Measurements from ENCODE around the gene DPP6.

Gene DPP6

GRCh38 chr7:154345093-154345492, 292.9 kb downstream of the DPP6 start:
- DNase-seq: no peak

- DNase-seq: no peak
Observed at GRCh38 chr7:154347700-154348266, 295.6 kb downstream of the DPP6 start.

- DNase-seq: no peak
Observed at GRCh38 chr7:154350892-154351291, 298.7 kb downstream of the DPP6 start.

GRCh38 chr7:154353355-154353767, 301.2 kb downstream of the DPP6 start:
- no peak for DNase-seq

- no peak for DNase-seq
Observed at GRCh38 chr7:154364170-154364569, 312.0 kb downstream of the DPP6 start.

GRCh38 chr7:154371424-154371823, 319.2 kb downstream of the DPP6 start:
- peak; percentile 6 for DNase-seq

GRCh38 chr7:154372011-154372601, 319.9 kb downstream of the DPP6 start:
- no peak for DNase-seq

GRCh38 chr7:154373956-154374355, 321.8 kb downstream of the DPP6 start:
- no peak for DNase-seq

GRCh38 chr7:154375956-154376355, 323.8 kb downstream of the DPP6 start:
- no peak for DNase-seq

GRCh38 chr7:154380771-154381170, 328.6 kb downstream of the DPP6 start:
- no peak for DNase-seq

- DNase-seq: no peak
Observed at GRCh38 chr7:154383045-154383444, 330.8 kb downstream of the DPP6 start.

- no peak for DNase-seq
Observed at GRCh38 chr7:154385214-154385613, 333.0 kb downstream of the DPP6 start.

- no peak for DNase-seq
Observed at GRCh38 chr7:154387252-154387651, 335.1 kb downstream of the DPP6 start.

GRCh38 chr7:154388412-154388811, 336.2 kb downstream of the DPP6 start:
- DNase-seq: no peak

- DNase-seq: no peak
Observed at GRCh38 chr7:154388999-154389398, 336.8 kb downstream of the DPP6 start.

- no peak for DNase-seq
Observed at GRCh38 chr7:154390961-154391360, 338.8 kb downstream of the DPP6 start.

GRCh38 chr7:154394804-154395203, 342.6 kb downstream of the DPP6 start:
- no peak for DNase-seq

GRCh38 chr7:154406312-154406711, 354.1 kb downstream of the DPP6 start:
- DNase-seq: no peak

GRCh38 chr7:154409703-154410311, 357.6 kb downstream of the DPP6 start:
- DNase-seq: no peak

- DNase-seq: no peak
Observed at GRCh38 chr7:154412105-154412504, 359.9 kb downstream of the DPP6 start.

- no peak for DNase-seq
Observed at GRCh38 chr7:154415709-154416399, 363.7 kb downstream of the DPP6 start.

GRCh38 chr7:154416714-154417113, 364.5 kb downstream of the DPP6 start:
- no peak for DNase-seq

GRCh38 chr7:154419344-154419743, 367.1 kb downstream of the DPP6 start:
- no peak for DNase-seq

- DNase-seq: no peak
Observed at GRCh38 chr7:154423231-154423630, 371.0 kb downstream of the DPP6 start.
